Measurements from ENCODE around the gene CXCR2.

The CXCR2 gene

GRCh38 chr2:218123986-218124385 lies 1.8 kb upstream of the CXCR2 start:
- no peak overlapping the region for H3K4me3 ChIP-seq (ENCODE audit: low read depth, low read length)
- no peak for TF ChIP-seq CTCF (IDR thresholded peaks at IDR 0.05; ENCODE audit: control insufficient read depth, extremely low read depth, insufficient read depth)
- DNase-seq (ENCODE audit: low read depth), result no peak

GRCh38 chr2:218125095-218125494 lies 733 bp upstream of the CXCR2 start:
- no peak for DNase-seq (ENCODE audit: low read depth)
- no peak overlapping the region for H3K4me3 ChIP-seq (ENCODE audit: low read depth, low read length)
- TF ChIP-seq CTCF (IDR thresholded peaks at IDR 0.05; ENCODE audit: control insufficient read depth, extremely low read depth, insufficient read depth), result no peak

- no peak overlapping the region for H3K4me3 ChIP-seq (ENCODE audit: low read depth, low read length)
- TF ChIP-seq CTCF (IDR thresholded peaks at IDR 0.05; ENCODE audit: control insufficient read depth, extremely low read depth, insufficient read depth), result no peak
- DNase-seq (ENCODE audit: low read depth), result no peak
Measured at GRCh38 chr2:218127929-218128455, 2.2 kb downstream of the CXCR2 start.

GRCh38 chr2:218128781-218129457 lies 3.1 kb downstream of the CXCR2 start:
- no peak for TF ChIP-seq CTCF (IDR thresholded peaks at IDR 0.05; ENCODE audit: control insufficient read depth, extremely low read depth, insufficient read depth)
- DNase-seq (ENCODE audit: low read depth), result no peak
- no peak overlapping the region for H3K4me3 ChIP-seq (ENCODE audit: low read depth, low read length)

- no peak overlapping the region for H3K4me3 ChIP-seq (ENCODE audit: low read depth, low read length)
- TF ChIP-seq CTCF (IDR thresholded peaks at IDR 0.05; ENCODE audit: control insufficient read depth, extremely low read depth, insufficient read depth), result no peak
- no peak for DNase-seq (ENCODE audit: low read depth)
Measured at GRCh38 chr2:218129458-218130135, 3.8 kb downstream of the CXCR2 start.

GRCh38 chr2:218130377-218130776 lies 4.5 kb downstream of the CXCR2 start:
- no peak for TF ChIP-seq CTCF (IDR thresholded peaks at IDR 0.05; ENCODE audit: control insufficient read depth, extremely low read depth, insufficient read depth)
- H3K4me3 ChIP-seq (ENCODE audit: low read depth, low read length), result no peak overlapping the region
- DNase-seq (ENCODE audit: low read depth), result no peak
